GM18907 (cell line): Measurements from ENCODE around the gene CD99L2.

ENCODE experiments used
- ATAC-seq: cut with Tn5 transposase; IDR thresholded peaks from one replicate; pipeline ENCODE4 v1.9.1; 2021; ENCODE audit warnings: mild to moderate bottlenecking, moderate library complexity; ENCODE audit not compliant: unreplicated experiment

The CD99L2 gene

GRCh38 chrX:150766351-150767044, 132.0 kb downstream of the CD99L2 start:
- no peak for ATAC-seq

- no peak for ATAC-seq
Measured at GRCh38 chrX:150765782-150766350, 132.6 kb downstream of the CD99L2 start.

- no peak for ATAC-seq
Measured at GRCh38 chrX:150765237-150765636, 133.2 kb downstream of the CD99L2 start.

GRCh38 chrX:150763810-150764209, 134.7 kb downstream of the CD99L2 start:
- ATAC-seq: no peak

- ATAC-seq: no peak
Measured at GRCh38 chrX:150763303-150763797, 135.1 kb downstream of the CD99L2 start.

- no peak for ATAC-seq
Measured at GRCh38 chrX:150762258-150763165, 136.0 kb downstream of the CD99L2 start.

GRCh38 chrX:150761819-150762216, 136.7 kb downstream of the CD99L2 start:
- no peak for ATAC-seq

- no peak for ATAC-seq
Measured at GRCh38 chrX:150761176-150761818, 137.2 kb downstream of the CD99L2 start.

- ATAC-seq: no peak
Measured at GRCh38 chrX:150759568-150760416, 138.7 kb downstream of the CD99L2 start.

- ATAC-seq: no peak
Measured at GRCh38 chrX:150757371-150757770, 141.1 kb downstream of the CD99L2 start.

GRCh38 chrX:150753968-150754367, 144.5 kb downstream of the CD99L2 start:
- ATAC-seq: no peak

GRCh38 chrX:150753357-150753756, 145.1 kb downstream of the CD99L2 start:
- no peak for ATAC-seq

- no peak for ATAC-seq
Measured at GRCh38 chrX:150752124-150752523, 146.3 kb downstream of the CD99L2 start.

- ATAC-seq: no peak
Measured at GRCh38 chrX:150736475-150736874, 162.0 kb downstream of the CD99L2 start.

- ATAC-seq: no peak
Measured at GRCh38 chrX:150731795-150732194, 166.7 kb downstream of the CD99L2 start.

- ATAC-seq: no peak
Measured at GRCh38 chrX:150730719-150731118, 167.7 kb downstream of the CD99L2 start.

GRCh38 chrX:150729956-150730355, 168.5 kb downstream of the CD99L2 start:
- no peak for ATAC-seq

GRCh38 chrX:150719621-150720020, 178.8 kb downstream of the CD99L2 start:
- no peak for ATAC-seq
